NCI-H1048 (cell line): Measurements from ENCODE around the gene TFEB.

ENCODE experiments used
- DNase-seq: peaks from one replicate; lab custom pipeline; 2025; lab: John Stamatoyannopoulos, UW

The TFEB gene

GRCh38 chr6:41736800-41737555 lies 1.6 kb upstream of the TFEB start:
- DNase-seq: no peak

GRCh38 chr6:41736186-41736733 lies 852 bp upstream of the TFEB start:
- DNase-seq: no peak

- DNase-seq: peak; percentile 29
These were observed 562 bp downstream of the TFEB start for GRCh38 chr6:41734666-41735426.

- no peak for DNase-seq
These were observed 1.4 kb downstream of the TFEB start for GRCh38 chr6:41733707-41734665.

- no peak for DNase-seq
These were observed 2.1 kb downstream of the TFEB start for GRCh38 chr6:41733360-41733706.

GRCh38 chr6:41732591-41733359 lies 2.6 kb downstream of the TFEB start:
- DNase-seq: no peak

- no peak for DNase-seq
These were observed 3.3 kb downstream of the TFEB start for GRCh38 chr6:41732149-41732548.

- no peak for DNase-seq
These were observed 3.8 kb downstream of the TFEB start for GRCh38 chr6:41731561-41732086.

- no peak for DNase-seq
These were observed 4.6 kb downstream of the TFEB start for GRCh38 chr6:41730531-41731436.

GRCh38 chr6:41729624-41730023 lies 5.8 kb downstream of the TFEB start:
- DNase-seq: no peak

GRCh38 chr6:41728954-41729353 lies 6.5 kb downstream of the TFEB start:
- DNase-seq: no peak

- no peak for DNase-seq
These were observed 7.1 kb downstream of the TFEB start for GRCh38 chr6:41728073-41728936.

- DNase-seq: no peak
These were observed 7.7 kb downstream of the TFEB start for GRCh38 chr6:41727705-41728072.

GRCh38 chr6:41726876-41727275 lies 8.5 kb downstream of the TFEB start:
- DNase-seq: no peak

- DNase-seq: no peak
These were observed 10.6 kb downstream of the TFEB start for GRCh38 chr6:41724586-41725501.

- DNase-seq: no peak
These were observed 11.2 kb downstream of the TFEB start for GRCh38 chr6:41724228-41724580.

- DNase-seq: no peak
These were observed 11.7 kb downstream of the TFEB start for GRCh38 chr6:41723530-41724227.
